Loucy (cell line): ENCODE results near the gene FYB2.

Experiments
- H2AFZ ChIP-seq: fragments of 200-600 bp; sonication (generic); 2 replicates; pipeline ENCODE4 v1.6.0; 2016; ENCODE audit warnings: antibody characterized with exemption, mild to moderate bottlenecking, low read length, moderate library complexity
- H3F3A ChIP-seq: fragments of 200-600 bp; 2 replicates; pipeline ENCODE4 v1.6.0; 2016; ENCODE audit warnings: antibody characterized with exemption, low read depth, mild to moderate bottlenecking
- H3K27me3 ChIP-seq: fragments of 200-600 bp; sonication (generic); 2 replicates; pipeline ENCODE4 v1.6.1; 2014; ENCODE audit warnings: low read length, mild to moderate bottlenecking; ENCODE audit not compliant: insufficient read depth, poor library complexity, severe bottlenecking
- H3K36me3 ChIP-seq: fragments of 200-600 bp; sonication (generic); 2 replicates; pipeline ENCODE4 v1.6.1; 2016; ENCODE audit warnings: low read length; ENCODE audit not compliant: insufficient read depth
- H3K4me1 ChIP-seq: fragments of 200-600 bp; sonication (generic); 2 replicates; pipeline ENCODE4 v1.5.1; 2014; ENCODE audit warnings: low read length, mild to moderate bottlenecking; ENCODE audit not compliant: insufficient read depth, poor library complexity, severe bottlenecking
- H3K4me2 ChIP-seq: fragments of 200-600 bp; sonication (generic); 2 replicates; pipeline ENCODE4 v1.6.0; 2014; ENCODE audit warnings: antibody characterized with exemption, low read length, low read depth, mild to moderate bottlenecking; ENCODE audit not compliant: poor library complexity, severe bottlenecking
- H3K4me3 ChIP-seq: fragments of 200-600 bp; sonication (generic); 2 replicates; pipeline ENCODE4 v1.5.1; 2014; ENCODE audit warnings: low read length, mild to moderate bottlenecking, mixed read lengths; ENCODE audit not compliant: poor library complexity, severe bottlenecking
- H3K79me2 ChIP-seq: fragments of 200-600 bp; sonication (generic); 2 replicates; pipeline ENCODE4 v1.6.1; 2014; ENCODE audit warnings: low read length; ENCODE audit not compliant: insufficient read depth
- H3K9ac ChIP-seq: fragments of 200-600 bp; sonication (generic); 2 replicates; pipeline ENCODE4 v1.6.0; 2014; ENCODE audit warnings: mild to moderate bottlenecking, low read depth, low read length, moderate library complexity; ENCODE audit not compliant: poor library complexity, severe bottlenecking
- H3K9me2 ChIP-seq: fragments of 200-600 bp; sonication (generic); replicated peaks from 2 replicates; pipeline ENCODE4 v1.6.1; 2016; ENCODE audit warnings: low read depth, low read length, mixed read lengths
- H3K9me3 ChIP-seq: fragments of 200-600 bp; sonication (generic); 2 replicates; pipeline ENCODE4 v1.6.1; 2014; ENCODE audit warnings: mild to moderate bottlenecking, antibody characterized with exemption, low read length, low read depth; ENCODE audit not compliant: insufficient read depth
- H4K20me1 ChIP-seq: fragments of 200-600 bp; sonication (generic); 2 replicates; pipeline ENCODE4 v1.6.0; 2014; ENCODE audit warnings: antibody characterized with exemption, low read length, mild to moderate bottlenecking; ENCODE audit not compliant: insufficient read depth, poor library complexity, severe bottlenecking
- EZH2phosphoT487 ChIP-seq: fragments of 200-600 bp; IDR thresholded peaks from 2 replicates; pipeline ENCODE4 v1.6.1; 2018; ENCODE audit warnings: antibody characterized with exemption, mild to moderate bottlenecking, moderate library complexity, borderline replicate concordance
- TF ChIP-seq, protein P1 (sequence below): fragments of 200-600 bp; sonication (generic); conservative IDR thresholded peaks from 2 replicates; pipeline ENCODE4 v1.5.1; 2014; ENCODE audit warnings: mild to moderate bottlenecking, antibody characterized with exemption, low read length

Gene FYB2

DNA sequence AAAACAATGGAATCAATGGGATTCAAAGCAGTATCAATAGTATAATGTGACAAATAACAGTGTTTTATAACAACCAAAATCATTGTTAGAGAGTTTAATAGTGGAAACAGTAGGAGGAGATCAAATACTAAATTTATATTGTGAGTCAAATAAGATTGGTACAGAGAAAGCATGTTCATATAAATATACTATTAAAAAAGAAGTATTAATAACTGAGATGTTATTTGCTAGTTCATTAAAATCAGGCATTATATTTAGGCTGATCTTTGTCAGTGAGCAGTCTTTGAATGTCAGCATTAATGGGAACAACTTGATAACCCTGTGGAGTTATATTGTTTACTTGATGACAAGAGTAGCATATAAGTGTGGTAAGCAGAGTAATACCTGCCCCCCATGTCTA is 143.4 kb downstream of the FYB2 start:
- H3F3A ChIP-seq, result no peaks in the 10 kb centered on the region
- TF ChIP-seq, protein P1, sequence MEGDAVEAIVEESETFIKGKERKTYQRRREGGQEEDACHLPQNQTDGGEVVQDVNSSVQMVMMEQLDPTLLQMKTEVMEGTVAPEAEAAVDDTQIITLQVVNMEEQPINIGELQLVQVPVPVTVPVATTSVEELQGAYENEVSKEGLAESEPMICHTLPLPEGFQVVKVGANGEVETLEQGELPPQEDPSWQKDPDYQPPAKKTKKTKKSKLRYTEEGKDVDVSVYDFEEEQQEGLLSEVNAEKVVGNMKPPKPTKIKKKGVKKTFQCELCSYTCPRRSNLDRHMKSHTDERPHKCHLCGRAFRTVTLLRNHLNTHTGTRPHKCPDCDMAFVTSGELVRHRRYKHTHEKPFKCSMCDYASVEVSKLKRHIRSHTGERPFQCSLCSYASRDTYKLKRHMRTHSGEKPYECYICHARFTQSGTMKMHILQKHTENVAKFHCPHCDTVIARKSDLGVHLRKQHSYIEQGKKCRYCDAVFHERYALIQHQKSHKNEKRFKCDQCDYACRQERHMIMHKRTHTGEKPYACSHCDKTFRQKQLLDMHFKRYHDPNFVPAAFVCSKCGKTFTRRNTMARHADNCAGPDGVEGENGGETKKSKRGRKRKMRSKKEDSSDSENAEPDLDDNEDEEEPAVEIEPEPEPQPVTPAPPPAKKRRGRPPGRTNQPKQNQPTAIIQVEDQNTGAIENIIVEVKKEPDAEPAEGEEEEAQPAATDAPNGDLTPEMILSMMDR, result no peak
- TF ChIP-seq EZH2phosphoT487, result no peak
- no peaks in the 10 kb centered on the region for H3K36me3 ChIP-seq
- no peaks in the 10 kb centered on the region for H3K9me3 ChIP-seq
- H3K4me2 ChIP-seq, result no peak overlapping the region
- no peak overlapping the region for H3K9ac ChIP-seq
- no peaks in the 10 kb centered on the region for H3K9me2 ChIP-seq
- no peaks in the 10 kb centered on the region for H3K4me1 ChIP-seq
- no peaks in the 10 kb centered on the region for H3K27me3 ChIP-seq
- H2AFZ ChIP-seq, result no peak overlapping the region
- no peaks in the 10 kb centered on the region for H3K79me2 ChIP-seq
- H4K20me1 ChIP-seq, result no peaks in the 10 kb centered on the region
- H3K4me3 ChIP-seq, result no peak overlapping the region

DNA sequence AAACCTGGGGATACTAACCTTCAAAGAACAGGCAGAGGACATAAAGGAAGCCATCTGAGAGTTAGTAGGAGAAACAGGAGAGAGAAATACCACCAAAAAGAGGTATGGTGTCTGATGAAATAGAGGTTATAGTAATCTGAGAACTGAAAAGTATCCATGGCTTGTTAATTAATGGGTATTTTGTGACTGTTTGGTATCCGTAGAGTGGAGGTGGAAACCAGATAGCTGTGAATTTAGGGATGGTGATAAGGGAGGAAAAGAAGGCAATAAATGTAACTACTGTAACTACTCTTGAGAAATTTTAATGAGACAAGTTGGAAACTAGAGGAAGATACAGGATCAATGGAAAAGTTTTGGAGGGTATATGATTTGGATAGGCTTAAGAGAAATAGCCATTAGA is 146.6 kb downstream of the FYB2 start:
- Histone ChIP-seq H3K4me2 (no peak overlapping the region), H3K4me3 (no peak overlapping the region), H3K79me2 (no peaks in the 10 kb centered on the region), H3K27me3 (no peaks in the 10 kb centered on the region), H3K36me3 (no peaks in the 10 kb centered on the region), H4K20me1 (no peaks in the 10 kb centered on the region), H3F3A (no peaks in the 10 kb centered on the region), H3K9me3 (no peaks in the 10 kb centered on the region), H3K9me2 (no peaks in the 10 kb centered on the region), H3K4me1 (no peaks in the 10 kb centered on the region), H2AFZ (no peak overlapping the region), H3K9ac (no peak overlapping the region)
- TF ChIP-seq, protein P1, result no peak
- no peak for TF ChIP-seq EZH2phosphoT487

- no peak overlapping the region for H3K4me3 ChIP-seq
- no peaks in the 10 kb centered on the region for H4K20me1 ChIP-seq
- TF ChIP-seq EZH2phosphoT487, result no peak
- TF ChIP-seq, protein P1, result no peak
- no peaks in the 10 kb centered on the region for H3F3A ChIP-seq
- H3K27me3 ChIP-seq, result no peaks in the 10 kb centered on the region
- H3K36me3 ChIP-seq, result no peaks in the 10 kb centered on the region
- H2AFZ ChIP-seq, result no peak overlapping the region
- H3K9ac ChIP-seq, result no peak overlapping the region
- H3K9me2 ChIP-seq, result no peaks in the 10 kb centered on the region
- no peaks in the 10 kb centered on the region for H3K9me3 ChIP-seq
- H3K79me2 ChIP-seq, result no peaks in the 10 kb centered on the region
- no peaks in the 10 kb centered on the region for H3K4me1 ChIP-seq
- no peak overlapping the region for H3K4me2 ChIP-seq
Measured at GRCh38 chr1:56671542-56671941, 147.7 kb downstream of the FYB2 start.
